ENCODE data around the gene LSM14A.

DNA sequence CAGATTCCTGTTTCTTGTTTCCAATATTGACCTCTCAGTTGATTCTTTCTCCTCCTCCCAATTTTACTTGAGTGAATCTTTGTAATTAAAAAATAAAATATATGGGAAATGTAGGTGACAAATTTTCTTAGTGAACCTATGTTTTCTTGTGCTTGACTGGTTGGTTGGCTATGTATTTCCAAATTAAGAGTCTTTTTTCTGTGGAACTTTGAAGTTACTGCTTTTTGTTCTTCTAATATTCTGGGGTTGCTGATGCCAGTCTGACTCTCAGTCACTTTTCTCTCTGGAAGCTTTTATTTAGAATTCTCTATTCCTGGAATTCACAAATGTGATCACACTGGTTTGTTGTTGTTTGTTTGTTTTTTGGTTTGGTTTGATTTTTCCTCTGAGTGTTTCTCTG, 9.8 kb downstream of the LSM14A start:
- TF ChIP-seq CTCF (conservative IDR thresholded peaks at IDR 0.05; ENCODE audit: low read depth, low read length): no peak
- TF ChIP-seq EZH2phosphoT487 (IDR thresholded peaks at IDR 0.05; ENCODE audit: borderline replicate concordance, low read length): no peak

All from PC-3 (cell line).